ENCODE data around the gene MANBA.

Gene MANBA

DNA sequence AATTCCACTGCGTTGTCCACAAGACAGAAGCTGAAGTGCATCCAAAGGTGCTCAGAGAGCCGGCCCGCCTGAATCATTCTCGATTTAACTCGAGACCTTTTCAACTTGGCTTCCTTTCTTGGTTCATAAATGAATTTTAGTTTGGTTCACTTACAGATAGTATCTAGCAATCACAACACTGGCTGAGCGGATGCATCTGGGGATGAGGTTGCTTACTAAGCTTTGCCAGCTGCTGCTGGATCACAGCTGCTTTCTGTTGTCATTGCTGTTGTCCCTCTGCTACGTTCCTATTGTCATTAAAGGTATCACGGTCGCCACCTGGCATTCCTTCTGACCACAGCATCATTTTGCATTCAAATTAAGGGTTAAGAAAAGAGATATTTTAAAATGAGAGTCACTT is 144.1 kb downstream of the MANBA start:
- DNase-seq = no peak

DNA sequence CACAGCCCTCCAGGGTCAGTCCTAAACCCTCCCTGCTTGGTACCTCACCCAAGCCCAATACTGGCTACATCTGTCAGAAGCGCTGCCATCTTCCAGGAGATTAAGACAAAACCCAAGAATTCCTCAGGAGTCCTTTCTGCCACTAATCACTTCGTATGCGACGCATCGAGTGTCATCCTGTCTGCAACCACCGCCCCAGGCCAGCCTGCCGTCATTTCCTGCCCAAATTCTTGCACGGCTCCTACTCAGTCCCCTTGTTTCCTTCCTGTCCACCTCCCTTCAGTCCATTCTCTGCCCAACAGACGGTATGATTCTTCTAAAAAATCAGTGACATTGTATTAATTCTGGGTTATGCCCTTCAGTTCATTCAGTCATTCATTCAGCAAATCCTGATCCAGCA is 146.0 kb downstream of the MANBA start:
- no peak for DNase-seq

DNA sequence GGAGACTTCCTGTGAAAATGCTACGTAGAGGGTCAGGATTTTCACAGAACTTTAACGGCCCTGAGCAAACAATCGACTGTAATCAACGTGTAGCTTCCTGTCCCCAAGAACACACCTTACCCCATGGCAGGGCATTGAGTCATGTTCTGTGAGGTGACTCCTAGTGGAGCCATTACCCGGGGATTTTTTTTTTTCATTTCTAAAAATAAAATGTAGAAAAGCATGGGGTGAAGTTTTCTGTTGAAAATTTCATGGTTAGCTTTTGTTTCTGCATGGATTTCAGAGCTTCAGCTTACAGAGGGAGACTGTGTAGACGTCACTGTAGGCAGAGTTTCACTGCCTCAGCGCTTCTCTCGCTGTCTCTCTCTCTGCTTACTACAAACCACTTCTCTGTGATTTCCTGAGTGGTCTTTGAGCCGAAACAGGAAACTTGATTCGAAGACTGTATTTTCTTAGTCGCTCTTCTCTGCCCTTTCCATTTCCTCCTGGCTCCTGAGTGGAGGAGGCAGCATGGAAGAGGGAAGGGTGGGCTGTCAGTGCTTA is 147.9 kb downstream of the MANBA start:
- no peak for DNase-seq

DNA sequence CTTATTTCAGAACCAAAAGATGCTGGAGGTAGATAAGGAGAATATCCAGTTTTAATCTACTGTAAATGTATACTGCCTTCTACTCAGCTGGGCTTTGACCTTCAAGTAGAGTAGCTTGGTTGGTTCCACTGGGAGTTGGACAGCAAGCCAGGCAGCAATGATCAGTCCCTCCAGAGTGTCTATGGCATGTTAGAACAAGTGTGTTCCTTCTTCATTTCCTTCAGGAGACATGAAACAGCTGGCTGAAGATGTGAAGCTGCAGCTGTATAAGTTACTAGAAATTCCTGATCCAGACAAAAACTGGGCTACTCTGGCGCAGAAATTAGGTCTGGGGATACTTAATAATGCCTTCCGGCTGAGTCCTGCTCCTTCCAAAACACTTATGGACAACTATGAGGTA is 148.6 kb downstream of the MANBA start:
- DNase-seq = no peak

DNA sequence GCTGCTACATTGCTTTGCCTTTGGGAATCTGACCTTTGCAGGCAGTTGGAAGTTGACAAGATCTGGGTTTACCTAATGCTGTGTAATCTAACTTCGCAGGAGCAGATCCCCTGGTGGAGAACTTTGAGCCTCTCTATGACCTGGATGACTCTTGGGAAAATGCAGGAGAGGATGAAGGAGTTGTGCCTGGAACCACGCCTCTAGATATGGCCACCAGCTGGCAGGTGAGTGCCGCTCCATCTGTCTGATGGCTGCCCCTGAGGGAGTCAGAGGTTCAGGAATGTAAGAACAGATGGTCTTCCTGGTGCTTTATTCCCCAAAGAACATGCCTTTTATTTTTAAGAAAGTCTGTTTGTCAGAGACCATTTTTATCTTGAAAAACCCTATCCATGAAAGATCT is 150.3 kb downstream of the MANBA start:
- DNase-seq = no peak

DNA sequence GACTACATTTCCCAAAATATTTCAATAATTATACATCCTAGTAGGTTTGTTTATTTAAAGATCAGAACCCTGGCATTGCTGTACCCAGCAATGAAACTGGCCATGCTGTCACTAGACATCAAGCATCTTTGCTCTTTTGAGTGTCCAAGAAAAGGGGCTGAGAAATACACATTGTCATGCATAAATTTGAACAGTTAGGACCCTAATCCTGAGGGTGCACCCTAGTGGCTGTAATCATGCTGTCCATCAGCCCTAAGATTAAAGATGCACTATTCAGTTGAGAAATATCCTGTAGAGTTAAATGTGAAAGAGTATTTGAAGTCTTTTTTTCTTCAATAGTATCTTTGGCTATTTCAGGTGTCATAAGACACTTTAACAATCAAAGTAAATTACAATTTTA is 150.8 kb downstream of the MANBA start:
- no peak for DNase-seq

DNA sequence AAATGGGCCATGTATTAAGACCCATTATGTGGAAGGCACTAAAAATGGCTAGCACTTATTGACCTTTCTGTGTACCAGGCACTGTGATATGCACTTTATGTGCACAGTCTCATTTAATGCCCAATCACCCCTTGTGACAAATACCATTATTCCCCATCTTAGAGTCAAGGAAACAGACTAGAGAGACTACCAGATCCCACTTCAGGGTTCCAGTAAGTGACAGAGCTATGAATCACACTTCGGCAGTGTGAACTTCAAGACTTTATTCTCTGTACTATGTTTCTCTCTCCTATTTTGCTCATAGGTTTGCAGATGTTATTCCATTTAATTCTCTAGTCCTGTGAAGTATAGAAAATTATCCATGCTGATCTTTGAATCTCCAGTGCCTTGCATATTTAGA is 152.6 kb downstream of the MANBA start:
- DNase-seq = no peak

DNA sequence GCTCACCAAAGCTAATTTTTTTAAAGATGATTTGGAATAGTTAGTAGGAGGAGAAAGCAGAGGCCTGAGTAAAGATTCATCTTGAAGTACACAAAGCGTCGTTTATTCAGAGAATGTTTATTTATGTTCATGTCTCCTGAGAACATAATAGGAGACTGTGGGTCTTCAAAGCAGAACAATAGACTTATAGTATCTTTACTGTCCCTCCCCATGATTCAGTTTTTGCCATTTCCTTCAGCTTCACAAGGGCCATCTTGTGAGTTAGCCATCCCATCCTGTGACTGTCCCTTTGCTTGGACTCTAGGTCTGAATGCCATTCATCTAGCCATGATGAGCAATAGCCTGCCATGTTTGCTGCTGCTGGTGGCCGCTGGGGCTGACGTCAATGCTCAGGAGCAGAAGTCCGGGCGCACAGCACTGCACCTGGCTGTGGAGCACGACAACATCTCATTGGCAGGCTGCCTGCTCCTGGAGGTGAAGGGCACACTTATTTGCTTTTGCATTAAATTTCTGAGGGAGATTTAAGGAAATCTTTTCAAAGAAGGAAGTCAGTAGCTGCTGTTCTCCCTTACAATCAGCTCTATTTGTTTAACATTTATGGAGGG is 153.8 kb downstream of the MANBA start:
- no peak for DNase-seq

DNA sequence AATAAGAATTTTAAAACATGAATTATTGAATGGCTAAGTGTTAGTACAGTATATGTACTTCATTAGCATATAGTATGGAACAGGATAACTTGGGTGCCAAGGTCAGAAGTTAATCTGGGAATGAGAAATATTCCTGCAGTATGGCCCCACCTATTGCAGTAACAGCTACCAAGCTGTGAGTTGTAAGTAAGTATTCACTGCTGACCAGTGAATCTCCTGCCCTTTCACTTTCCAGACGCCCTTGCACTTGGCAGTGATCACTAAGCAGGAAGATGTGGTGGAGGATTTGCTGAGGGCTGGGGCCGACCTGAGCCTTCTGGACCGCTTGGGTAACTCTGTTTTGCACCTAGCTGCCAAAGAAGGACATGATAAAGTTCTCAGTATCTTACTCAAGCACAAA is 154.5 kb downstream of the MANBA start:
- no peak for DNase-seq

DNA sequence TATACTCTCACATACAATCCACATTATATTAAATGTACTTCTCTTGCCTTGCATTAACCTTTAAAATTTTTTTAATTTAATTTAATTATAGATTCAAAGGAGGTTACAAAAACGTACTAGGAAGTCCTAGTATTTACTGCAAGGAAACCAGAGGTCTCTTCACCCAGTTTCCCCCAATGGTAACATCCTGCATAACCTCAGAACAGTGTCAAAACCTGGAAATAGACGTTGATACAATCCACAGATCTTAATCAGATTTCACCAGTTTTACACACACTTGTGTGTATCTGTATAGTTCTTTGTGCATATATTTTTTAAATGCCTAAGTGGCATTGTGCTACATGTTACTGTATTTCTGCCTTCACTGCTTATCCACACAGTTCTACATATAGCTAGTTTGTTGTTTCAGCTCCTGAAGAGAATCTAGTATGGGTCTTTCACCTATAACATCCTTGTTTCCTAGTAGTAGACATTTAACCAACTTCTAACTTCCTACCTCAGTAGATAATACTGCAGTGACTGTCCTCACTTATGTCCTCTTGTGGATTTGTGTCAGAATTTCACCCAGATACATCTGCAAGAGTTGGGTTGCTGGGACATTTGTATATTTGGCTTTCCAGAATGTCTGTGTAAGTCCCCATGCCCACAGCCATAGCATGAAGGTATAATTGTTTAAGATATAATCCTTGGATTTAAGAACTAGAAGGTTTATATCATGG is 156.4 kb downstream of the MANBA start:
- no peak for DNase-seq

DNA sequence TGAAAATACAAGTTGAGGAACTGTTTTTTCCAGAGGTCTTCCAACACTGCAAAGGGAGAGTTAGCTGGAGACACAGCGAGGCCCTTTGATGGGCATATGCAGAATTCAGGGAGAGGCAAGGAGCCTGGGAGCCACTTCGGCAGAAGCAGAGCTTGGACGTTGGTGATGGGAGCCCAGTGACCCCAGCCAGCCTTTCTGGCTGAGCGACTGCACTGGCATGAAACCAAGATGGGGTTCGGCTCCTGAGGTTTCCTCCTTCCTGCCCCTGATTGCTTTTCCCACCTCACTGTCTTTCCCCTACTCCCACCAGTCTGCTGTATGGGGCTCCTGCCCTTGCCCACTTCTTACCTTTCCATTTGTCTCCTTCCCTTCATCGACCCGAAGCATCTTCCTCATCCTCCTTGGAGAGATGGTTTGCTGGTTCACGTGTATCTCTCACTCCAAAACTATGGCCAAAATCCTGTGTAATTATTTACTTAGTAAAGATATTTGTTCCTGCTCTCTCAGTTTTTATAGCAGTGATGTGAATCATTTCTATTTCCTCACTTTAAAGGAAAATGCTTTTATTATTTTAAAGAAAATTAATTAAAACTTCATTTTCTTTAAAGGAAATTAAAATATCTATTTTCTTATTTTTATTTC is 159.1 kb downstream of the MANBA start:
- DNase-seq = no peak

DNA sequence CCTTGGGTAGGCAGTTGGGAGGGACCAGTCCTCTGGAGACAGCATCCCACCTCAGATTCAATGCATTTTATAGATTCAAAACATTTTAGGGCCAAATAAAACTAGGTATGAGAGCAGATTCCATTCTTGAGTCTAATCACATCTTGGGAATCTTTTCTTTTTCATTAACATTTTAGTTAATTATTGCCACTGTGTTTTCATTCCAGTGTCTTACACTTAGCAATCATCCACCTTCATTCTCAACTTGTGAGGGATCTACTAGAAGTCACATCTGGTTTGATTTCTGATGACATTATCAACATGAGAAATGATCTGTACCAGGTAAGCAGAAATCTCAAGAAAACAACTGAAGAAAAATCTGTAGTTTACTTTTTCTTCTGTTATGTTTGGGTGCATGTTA is 160.1 kb downstream of the MANBA start:
- no peak for DNase-seq

DNA sequence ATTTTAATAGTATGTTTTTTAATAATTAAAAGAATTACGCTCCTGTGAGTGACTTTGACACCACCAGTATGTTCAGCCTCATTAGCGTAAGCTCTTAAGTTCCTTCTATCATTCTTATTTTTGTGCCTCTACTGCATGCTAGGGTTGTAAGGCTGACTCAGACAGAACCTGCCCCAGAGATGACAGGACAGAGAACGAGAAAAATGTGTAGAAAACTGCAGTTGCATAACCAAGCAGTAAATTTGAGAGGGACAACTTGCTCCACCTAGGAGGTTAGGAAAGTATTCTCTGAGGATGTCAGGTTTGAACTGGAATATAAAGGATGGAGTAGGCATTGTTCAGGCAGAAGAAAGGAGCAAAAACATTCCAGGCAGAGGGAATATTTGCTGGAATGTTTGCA is 160.9 kb downstream of the MANBA start:
- no peak for DNase-seq

DNA sequence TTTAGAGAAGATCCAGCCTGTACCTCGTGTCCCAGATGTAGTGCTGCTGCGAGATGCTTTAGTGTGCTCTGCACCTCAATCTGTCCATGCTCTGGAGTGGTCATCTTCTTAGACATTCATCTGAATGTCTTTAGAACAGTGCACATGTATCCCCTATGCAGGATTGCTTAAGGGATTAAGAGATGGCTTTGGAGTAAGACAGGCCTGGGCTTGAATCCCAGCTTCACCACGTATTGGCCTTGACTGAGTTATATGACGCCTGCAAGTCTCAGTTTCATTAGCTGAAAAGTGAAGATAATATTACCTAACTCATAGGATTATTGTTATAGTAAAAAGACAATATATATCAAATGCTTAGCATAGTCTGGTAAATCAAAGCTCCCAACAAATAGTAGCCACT is 161.3 kb downstream of the MANBA start:
- DNase-seq = no peak

DNA sequence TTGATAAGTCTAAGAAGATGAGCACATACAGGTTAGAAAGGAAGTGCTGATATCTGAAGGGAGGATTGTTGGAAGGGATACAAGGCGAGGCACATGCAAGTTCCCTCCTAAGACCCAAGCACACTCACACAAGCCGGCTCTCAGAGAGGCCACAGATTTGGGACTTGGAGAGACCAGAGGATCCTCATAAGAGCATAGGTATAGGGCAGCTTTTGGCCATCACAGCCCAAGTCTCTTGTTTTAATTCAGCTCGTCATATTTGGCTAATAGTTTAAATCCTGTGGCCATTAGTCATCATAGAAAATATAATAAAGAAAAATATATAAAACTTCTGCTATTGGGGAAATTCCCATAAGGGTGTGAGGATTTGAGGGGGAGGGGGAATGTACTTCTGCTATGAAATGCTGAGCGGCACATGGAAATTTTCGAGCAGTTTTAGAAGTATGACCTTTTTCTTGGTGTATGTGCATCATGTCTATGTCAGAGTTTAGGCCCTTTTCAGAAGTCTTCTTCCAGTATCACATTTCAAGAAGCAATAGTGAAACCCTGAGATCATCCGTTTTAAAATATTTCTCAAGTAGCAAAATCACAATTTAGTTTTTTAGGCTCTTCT is 161.9 kb downstream of the MANBA start:
- no peak for DNase-seq

DNA sequence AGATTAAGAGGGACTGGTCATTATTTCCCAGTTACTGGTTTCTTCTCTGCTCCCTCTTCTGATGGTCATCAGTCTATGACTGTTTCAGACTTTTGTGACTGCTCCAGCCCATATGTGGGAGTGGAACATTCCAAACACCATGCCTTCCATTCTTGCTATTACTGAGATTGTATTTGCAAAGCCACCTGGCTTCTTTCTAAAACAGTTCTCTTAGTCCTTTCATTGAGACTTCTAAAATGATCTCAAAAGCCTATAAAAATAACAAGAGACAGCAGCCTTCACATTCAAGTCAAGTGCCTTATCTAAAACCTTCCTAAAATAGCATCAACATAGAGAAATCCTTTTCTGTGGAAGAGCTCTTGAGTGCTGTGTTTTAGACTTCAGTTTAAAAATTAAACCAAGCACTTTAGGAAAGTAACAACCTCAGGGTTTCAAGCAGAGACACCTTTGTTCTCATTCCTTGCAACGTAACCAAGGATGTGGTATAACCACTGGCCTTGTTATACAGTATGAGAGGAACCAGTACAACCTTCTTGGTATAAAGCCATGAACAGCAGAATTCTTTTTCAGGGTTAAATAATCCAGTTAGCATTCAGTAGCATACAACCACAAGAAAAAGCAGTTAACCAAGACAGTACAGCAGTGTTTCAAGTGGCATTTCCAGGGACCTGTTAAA is 162.5 kb downstream of the MANBA start:
- no peak for DNase-seq

DNA sequence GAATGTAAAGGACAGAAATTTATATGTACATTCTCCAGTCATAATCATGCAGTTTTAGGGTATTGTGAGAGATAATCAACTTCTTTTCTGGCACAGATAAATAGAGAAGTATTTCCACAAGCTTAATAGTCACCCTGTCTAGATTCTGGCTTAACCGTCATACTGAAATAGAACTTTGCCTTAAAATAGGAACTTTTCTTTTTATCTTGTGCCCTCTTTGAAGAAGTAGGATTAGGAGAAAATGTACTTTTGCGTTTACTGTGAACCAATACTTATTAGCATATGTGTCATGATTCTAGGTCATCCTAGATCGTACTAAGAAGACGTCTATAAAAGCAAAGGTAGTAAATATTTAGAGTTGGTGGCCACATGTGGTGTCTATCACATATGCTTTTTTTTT is 164.2 kb downstream of the MANBA start:
- no peak for DNase-seq

DNA sequence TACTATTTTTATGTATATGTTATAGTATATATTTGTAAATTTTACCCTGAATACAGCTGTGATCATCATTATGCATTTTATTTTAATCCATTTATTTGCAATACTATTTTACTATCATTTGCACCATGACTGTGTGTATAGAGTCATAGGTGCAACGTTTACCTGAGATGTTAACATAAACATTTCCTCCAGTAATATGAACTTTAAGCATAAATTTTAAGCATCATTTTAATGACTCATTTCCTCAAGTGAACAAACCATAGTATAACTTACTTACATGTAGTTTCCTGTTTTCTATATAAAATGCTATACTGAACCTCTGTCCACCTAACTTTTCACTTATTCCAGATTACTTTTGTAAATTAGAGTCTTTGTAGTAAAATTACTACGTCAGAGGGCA is 166.8 kb downstream of the MANBA start:
- DNase-seq = no peak

DNA sequence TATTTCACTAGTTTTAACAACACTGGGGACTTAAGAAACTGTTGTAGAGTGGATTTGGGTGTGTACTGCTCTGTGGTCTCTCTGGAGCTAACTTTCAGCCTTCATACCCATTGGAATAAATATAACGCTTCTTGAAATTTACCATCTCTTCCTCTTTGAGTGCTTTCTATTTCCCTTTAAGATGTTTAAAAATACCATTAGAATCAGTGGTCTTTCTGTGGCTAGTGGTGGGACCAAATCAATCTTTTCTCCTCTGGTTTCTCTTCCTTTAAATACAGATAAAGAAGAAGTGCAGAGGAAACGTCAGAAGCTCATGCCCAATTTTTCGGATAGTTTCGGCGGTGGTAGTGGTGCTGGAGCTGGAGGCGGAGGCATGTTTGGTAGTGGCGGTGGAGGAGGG is 167.6 kb downstream of the MANBA start:
- DNase-seq = no peak

DNA sequence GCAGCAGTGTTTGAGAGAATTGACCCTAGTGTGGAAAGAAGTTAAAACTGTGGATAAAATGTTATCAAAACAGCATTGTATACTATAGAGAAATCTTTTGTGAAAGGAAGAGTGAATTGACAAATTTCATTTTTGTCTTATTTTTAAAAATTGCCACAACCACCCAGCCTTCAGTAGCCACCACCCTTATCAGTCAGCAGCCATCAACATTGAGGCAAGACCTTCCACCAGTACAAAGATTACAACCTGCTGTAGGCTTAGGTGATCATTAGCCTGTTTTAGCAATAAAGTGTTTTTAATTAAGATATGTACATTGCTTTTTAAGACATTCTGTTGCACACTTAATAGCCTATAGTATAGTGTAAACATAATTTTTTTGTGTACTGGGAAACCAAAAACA is 168.5 kb downstream of the MANBA start:
- DNase-seq = no peak

DNA sequence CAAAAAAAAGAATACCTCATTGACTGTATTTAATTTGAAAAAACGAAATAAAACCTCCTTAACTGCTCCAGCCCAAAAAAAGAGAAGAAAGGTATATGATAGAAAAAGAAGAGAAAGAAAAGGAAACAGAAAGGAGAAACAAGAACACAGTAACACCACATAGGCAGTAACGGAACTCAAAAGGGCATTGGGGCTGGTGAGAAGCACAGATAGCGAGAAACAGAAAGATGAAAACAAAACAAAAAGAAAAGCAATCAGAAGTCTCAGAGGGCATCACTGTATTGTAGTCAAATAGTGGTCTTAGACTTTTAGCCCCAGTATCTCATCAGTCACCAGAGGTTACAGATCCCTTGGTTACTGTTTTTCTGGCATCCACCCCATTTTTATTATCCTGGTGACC is 171.0 kb downstream of the MANBA start:
- no peak for DNase-seq

DNA sequence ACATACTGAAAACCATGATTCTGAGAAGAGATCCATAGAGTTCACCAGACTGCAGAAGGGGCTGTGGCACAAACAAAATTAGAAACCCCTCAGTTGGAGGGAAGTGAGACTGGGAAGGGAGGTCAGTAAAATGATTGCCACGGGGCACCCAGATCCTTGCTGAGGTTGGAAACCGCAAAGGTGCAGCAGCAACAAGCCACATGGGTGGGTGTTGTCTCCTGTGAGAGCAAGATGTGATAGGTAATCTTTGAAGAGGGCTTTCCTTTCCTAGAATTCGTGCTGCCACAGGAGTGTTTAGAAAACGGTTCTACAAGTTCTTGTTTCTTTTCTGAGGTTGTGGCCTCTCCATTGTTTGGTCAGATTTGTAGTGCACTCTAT is 174.1 kb downstream of the MANBA start:
- no peak for DNase-seq

DNA sequence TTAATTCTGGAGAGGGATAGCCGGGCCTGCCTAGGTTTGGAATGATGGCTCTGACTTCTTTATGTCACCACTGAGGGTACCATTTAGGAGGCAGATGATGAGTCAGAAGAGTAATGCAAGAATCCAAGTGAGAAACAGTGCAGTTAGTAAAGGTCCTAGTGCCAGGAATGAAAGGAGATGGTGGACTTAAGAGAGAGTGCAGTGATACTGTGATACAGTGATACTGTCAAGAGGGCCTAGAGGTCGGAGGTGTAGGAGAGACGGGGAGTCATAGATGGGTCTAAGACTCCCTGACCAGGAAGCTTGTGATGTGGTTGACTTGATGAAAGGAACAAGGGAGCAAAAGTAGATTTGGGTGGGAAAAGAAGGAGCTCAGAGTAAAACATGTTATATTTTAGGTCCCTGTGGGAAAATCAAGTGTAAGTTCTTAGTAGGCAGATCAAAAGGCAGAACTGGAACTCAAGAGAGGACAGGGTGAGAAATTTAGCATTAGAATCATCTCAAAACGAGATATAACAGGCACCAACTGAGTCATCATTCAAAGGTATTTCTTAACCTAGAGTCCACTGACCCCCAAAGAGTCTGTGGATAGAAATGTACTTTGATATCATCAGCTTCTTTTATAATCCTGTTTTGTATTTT is 174.6 kb downstream of the MANBA start:
- no peak for DNase-seq

All from retina (tissue), 1 donor.